Kidney capillary endothelial cell (primary cell): ENCODE results near the gene TRMT44.
"Not testable (repeated sequence)": the region's sequence is repeated elsewhere in the genome, so short reads cannot be mapped to it uniquely, and the experiment has no call there.

Source experiments
- DNase-seq: peaks from one replicate; pipeline ENCODE4 v3.0.0-alpha.2; 2018; ENCODE audit warnings: low spot score

The TRMT44 gene

DNA sequence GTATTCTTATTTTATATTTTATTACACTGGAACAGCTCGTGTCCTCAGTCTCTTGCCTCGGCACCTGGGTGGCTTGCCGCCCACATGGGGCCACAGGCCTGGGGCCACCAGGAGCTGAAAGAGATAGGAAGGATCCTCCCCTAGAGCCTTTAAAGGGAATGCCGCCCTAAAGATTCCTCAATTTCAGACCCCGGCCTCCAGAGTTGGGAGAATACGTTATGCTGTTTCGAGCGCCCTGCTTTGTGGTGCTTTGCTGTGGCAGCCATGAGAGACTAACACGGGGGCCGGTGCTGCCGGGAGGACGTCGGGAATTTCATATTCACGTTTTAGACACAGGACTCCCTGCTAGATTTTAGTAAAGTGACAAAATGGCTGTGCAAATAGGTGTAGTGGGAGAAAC is 33.3 kb upstream of the TRMT44 start:
- DNase-seq: no peak

DNA sequence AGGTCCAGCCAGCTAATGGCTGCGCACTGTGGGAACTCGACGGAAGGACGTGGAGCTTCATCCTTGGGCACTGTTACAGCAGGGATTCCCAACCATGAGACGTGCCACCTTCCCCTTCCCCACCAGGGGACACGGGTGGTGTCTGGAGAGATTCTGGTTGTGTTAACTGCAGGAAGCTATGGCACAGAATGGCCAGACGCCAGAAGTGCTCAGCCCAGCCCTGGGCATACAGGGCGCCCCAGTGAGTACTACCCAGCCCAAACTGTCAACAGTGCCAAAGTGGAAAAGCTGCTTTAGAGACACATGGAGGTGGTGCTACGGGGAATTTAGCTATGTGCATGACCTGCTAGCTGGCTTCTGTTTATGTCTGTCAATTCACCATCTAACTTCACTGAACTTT is 32.8 kb upstream of the TRMT44 start:
- no peak for DNase-seq

DNA sequence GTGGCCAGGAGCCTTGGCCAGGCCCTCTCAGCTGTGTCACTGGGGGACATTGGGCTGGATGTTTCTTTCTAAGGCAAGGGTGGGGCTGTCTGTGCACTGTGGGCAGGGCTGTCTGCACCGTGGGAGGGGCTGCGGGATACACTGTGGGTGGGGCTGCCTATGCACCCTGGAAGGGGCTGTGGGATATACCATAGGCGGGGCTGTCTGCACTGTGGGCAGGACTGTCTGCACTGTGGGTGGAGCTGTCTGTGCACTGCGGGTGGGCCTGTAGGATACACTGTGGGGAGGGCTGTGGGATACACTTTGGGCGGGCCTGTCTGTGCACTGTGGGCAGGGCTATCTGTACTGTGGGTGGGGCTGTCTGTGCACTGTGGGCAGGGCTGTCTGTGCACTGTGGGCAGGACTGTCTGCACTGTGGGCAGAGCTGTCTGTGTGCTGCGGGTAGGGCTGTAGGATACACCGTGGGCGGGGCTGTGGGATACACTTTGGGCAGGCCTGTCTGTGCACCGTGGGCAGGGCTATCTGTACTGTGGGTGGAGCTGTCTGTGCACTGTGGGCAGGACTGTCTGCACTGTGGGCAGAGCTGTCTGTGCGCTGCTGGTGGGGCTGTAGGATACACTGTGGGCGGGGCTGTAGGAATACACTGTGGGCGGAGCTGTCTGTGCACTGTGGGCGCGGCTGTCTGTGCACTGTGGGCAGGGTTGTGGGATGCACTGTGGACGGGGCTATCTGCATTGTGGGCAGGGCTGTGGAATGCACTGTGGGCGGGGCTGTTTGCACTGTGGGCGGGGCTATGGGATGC is 31.1 kb upstream of the TRMT44 start:
- DNase-seq: no peak

DNA sequence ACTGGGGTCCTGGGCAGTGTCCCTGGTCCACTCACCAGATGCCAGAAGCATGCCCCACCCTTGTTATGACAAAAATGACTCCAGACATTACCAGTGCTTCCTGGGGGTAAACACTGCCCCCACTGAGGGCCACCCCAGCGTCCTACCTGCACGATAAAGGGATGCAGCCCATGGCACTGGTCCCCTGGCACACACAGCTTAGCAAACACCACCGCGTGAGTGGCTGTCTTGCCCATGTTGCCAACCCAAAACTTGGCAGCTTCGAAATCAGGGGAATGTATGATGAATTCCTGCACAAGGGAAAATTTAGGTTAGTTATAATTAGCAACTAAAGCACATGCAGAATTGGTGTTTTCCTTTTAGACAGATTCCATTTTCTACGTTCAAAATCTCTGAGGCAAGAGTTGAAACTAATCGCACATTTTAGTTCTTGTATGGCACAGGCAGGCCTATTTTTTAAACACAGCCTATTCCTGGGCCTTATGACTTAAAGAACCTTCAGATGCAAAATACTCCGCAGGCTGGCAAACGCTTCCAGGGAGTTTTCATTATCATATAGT is 30.4 kb upstream of the TRMT44 start:
- DNase-seq: no peak

DNA sequence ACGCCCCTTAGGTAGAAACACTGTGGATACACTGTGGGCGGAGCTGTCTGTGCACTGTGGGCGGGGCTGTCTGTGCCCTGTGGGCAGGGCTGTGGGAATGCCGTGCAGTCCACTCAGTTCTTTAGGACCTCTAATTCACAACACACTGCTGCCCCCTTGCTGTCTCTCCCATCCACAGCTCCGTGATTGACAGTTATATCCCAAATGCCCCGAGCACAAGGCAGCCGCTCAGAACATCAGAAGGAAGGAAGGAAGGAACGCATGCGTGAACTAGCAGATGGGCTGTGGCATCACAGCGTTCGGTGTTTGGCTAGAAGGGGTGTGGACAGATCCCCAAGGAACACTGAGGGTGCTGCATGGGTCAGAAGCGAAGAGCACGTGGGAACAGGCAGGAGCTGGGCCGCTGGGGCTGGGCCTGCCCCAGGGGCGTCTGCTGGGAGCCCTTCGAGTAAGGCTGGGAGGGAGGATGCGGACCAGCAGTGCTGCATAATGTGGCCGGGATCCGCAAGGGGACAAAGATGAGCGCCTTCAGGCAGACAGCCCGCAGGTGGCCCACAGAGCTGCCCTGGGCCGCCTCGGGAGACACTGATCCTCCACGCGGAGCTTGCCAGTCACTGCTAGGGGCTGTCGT is 29.8 kb upstream of the TRMT44 start:
- peak; percentile 59 for DNase-seq

DNA sequence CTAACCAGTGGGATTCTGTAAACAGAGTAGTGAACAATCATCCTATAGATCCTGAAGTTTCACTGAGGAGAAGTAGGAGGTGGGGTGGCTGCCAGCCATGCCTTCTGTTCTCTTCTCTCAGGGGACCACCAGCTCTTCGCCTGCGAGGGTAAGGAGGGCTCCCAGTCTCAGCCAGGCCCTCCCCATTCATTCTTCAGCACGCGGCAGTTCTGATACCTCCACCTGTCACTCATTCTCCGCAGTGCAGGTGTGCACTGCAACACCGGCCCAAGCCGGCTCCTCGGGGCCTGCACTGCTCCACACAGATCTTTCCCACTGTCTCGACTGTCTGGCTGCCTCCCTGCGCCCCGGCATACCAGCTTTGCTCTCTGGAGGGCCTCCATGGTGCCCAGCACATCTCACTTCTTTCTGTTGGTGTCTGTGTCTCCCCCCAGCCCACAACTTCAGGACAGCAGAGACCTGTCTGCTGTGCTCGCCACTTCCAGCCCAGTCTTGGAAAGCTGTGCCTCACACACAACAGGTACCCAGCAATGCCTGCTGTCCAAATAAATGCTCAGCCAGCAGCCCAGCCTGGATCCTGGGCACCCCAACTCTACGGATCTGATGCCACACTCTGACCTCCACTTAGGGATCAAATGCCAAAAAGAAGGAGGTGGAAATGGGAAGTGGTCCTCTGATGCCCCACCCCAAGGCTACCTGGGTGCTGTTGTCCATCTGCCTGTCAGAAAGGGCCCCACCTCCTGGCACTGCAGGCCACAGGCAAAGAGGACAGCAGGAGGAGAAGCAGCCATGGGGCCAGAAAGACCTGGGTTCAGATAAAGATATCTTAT is 29.0 kb upstream of the TRMT44 start:
- DNase-seq: no peak

DNA sequence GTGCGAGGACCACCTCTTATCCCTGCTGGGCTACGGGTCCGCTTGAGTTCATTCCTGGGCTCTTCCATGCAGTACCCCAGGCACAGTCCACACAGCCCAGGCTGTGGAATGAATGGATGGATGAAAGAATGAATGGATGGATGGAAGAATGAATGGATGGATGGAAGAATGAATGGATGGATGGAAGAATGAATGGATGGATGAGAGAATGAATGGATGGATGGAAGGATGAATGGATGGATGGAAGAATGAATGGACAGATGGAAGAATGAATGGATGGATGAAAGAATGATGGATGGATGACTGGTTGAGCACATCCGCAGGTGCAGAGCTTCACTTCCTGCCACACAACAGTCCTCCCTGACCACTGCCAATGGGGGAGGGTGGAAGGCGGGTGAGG is 28.3 kb upstream of the TRMT44 start:
- no peak for DNase-seq

DNA sequence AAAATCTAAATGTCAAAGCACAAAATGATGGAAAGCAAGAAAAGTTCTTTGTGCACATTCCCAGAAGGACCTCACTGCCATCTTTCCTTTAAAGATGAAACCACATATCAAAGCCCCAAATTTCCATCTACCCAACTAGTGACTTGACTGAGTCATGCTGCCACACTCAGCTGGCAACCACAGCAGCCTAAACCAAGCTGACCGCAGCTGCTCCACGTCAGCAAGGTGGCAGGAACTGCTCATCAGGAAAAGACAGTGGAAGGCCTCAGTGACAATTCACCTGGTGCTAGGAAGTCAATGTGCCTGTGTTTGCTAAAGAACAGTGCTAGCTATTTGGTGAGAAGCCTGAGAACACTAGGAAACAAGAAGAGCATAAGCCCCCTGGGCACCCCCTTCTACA is 26.2 kb upstream of the TRMT44 start:
- no peak for DNase-seq

DNA sequence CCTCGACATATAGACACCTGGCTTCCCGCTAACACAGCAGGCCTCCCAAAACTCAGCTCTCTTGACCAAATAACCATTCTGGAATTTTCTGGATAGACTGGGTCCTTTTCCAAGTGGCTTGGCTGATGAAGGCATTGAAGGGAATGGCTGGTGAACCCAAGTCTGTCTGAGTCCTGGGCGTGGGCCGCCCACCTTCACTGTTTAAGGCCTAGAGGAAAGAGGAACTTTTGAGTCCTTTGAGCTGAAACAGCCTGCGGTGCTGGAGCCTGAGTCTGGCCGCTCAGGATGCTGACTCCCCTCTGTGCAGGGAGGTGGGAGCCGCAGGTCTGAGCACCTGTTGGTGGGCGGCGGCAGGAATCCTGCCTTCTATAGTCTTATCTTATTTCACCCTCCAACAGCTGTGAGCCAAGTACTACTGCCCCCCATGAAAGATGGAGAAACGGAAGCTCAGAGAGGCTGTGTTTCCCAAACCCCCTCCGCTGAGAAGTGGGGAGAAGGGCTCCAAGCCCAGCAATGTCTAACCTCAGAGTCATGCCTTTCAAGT is 23.4 kb upstream of the TRMT44 start:
- no peak for DNase-seq

DNA sequence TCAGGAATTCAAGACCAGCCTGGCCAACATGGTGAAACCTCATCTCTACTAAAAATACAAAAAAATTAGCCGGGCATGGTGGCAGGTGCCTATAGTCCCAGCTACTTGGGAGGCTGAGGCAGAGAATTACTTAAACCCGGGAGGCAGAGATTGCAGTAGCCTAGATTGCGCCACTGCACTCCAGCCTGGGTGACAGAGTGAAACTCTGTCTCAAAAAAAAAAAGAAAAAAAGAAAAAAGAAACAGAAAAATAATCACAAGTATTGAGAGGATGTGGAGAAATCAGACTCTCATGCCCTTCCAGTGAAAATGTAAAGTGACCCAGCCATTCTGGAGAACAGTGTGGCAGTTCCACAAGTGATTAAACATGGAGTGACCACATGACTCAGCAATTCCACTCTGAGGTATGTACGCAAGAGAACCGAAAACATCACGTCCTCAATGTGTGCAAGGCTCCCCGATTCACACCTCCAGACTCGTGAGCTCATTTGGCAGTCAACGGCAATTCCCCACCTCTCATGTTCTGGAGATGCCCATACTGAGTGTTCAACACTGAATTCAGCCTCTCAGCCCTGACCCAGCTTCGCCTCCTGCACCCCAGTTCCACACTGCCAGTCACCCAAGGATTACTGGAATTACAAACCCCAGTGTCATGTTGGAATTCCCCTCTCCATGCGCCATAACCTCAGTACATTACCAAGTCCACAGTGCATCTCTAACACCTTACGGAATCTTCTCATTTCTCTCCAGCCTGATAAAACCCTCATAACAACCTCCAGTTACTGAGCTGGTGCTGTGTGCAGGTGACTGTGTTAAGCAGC is 21.1 kb upstream of the TRMT44 start:
- no peak for DNase-seq

DNA sequence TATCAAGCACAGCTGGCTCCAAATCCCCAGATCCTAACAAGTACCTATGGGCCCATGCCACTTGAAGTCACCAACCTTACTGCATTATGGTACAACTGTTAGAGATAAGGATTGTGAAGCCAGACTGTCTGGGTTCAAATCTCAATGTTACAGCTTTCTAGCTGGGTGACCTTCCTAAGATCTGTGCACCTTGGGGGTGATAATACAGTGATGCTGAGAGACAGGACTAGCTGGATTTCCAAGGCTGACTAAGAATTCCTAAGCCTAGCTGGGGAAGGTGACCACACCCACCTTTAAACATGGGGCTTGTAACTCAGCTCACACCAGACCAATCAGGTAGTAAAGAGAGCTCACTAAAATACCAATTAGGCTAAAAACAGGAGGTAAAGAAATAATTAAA is 20.4 kb upstream of the TRMT44 start:
- not testable (repeated sequence) for DNase-seq

DNA sequence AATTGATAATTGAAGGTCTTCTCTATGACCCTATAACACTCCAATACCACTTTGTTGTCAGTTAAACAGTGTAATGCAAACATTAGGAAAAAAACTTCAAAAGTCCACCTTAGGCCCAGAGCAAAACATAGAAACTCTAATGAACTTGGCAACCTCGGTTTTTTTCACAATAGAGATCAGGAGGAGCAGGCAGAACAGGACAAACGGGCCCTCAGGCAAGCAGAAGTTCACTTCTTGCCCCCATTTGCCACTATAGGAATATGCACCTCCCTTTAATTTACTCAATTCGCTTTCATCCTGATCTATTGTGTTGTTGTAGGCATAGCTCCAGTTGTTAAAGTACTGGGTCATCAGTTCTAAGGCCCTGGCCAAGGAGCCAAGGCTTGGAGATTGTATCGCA is 18.2 kb upstream of the TRMT44 start:
- no peak for DNase-seq

DNA sequence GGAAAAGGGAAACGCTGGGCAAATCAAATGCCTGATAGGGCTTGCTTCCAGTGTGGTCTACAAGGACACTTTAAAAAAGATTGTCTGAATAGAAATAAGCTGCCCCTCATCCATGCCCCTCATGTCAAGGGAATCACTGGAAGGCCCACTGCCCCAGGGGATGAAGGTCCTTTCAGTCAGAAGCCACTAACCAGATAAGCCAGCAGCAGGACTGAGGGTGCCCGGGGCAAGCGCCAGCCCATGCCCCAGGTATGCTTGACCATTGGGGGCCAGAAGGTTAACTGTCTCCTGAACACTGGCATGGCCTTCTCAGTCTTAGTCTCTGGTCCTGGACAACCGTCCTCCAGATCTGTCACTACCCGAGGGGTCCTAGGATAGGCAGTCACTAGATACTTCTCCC is 17.8 kb upstream of the TRMT44 start:
- DNase-seq: no peak

DNA sequence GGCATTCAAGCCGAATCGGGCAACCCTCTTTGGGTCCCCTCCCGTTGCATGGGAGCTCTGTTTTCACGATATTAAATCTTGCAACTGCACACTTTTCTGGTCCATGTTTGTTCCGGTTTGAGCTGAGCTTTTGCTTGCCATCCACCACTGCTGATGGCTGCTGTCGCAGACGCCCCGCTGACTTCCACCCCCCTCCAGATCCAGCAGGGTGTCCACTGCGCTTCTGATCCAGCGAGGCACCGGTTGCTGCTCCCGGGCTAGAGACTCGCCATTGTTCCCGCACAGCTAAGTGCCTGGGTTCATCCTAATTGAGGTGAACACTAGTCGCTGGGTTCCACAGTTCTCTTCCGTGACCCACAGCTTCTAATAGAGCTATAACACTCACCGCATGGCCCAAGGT is 13.3 kb upstream of the TRMT44 start:
- no peak for DNase-seq

DNA sequence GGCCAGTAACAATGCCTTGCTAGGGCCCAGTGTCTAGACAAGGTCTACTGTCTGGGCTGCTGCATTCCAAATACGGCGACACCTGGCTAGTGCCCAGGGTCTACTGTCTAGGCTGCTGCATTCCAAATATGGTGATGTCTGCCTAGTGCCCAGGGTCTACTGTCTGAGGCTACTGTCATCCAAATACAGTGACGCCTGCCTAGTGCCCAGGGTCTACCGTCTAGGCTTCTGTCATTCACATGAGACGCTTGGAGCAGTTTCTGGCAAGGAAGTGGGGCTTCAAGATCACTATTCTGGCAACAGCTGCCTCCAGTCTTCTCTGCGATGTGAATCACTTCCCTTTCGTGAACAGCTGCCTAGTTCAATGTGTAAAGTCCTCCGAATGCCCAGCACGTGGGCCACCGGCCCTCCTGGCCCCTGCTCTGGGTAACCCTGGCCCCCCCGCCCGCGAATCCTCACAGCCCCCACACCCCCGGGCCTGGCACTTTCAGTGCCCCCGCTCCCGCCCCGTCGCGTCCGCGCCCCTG is 12.8 kb upstream of the TRMT44 start:
- peak; percentile 39 for DNase-seq

DNA sequence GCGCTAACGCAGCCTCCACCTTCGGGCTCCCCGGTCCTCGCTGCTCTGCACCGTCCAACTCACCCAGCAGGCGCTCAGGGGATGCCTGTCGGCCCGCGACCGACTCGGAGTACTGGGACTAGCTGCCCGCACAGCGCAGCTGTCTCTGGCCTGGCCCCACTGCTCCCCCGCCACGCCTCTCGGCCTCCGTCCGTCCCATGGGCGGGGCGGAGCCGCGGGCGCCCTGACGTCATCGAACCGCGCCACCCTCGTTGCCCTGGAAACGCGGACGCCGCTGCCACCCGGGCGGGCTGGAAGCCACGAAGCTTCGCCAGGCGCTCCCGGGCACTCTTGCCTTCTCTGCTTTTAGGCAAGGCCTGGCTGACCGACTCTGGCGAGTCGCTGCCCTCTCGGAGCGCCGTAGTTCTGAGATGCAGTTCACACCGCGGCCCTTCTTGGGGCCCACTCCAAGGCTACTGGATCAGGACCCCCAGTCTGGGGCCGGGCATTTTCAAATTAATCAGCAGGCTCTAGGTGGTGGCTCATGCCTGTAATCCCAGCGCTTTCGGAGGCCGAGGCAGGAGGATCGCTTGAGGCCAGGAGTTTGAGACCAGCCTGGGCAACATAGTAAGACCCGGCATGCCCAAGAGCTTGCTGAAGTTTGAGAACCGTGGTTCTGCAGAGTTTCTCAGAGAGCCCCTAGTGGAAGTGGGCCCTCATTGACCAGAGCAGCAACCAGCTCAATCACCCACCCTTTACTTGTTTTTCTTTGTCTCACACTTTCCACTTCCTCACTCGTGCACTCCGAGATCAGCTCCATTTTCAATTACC is 12.1 kb upstream of the TRMT44 start:
- DNase-seq: peak; percentile 79

DNA sequence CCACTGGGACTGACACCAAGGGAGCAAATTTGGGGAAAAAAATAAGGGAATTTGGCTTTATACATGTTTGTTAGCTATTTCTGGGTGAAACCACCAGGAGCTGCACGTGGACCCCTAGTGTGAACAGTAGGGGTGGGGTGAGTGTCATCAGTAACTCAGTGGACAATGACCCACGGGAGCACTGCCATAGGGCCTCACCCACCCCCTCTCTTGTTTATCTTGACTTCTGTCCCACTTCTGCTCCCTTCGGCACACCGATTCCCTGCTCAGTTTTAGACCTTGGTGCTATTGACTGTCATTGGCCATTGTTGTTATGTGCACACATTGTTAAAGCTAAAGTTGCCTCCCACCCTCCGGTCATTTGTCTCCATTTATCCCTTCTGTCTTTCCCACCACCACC is 9.0 kb upstream of the TRMT44 start:
- no peak for DNase-seq

DNA sequence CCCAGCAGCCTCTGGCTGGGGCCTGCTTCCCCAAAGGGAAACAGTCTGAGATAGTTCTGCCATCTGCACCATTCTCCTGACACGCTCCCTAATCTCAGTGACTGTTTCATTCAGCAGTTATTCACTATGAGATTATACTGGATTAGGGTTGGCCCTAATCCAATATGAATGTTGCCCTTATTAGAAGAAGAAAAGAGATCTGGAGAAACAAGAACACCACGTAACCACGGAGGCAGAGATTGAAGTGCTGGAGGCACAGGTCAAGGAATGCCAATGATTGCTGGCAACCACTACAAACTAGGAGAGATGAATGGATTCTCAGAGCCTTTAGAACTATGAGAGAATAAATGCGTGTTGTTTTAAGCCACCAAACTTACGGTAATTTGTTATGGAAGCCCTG is 7.4 kb upstream of the TRMT44 start:
- no peak for DNase-seq

DNA sequence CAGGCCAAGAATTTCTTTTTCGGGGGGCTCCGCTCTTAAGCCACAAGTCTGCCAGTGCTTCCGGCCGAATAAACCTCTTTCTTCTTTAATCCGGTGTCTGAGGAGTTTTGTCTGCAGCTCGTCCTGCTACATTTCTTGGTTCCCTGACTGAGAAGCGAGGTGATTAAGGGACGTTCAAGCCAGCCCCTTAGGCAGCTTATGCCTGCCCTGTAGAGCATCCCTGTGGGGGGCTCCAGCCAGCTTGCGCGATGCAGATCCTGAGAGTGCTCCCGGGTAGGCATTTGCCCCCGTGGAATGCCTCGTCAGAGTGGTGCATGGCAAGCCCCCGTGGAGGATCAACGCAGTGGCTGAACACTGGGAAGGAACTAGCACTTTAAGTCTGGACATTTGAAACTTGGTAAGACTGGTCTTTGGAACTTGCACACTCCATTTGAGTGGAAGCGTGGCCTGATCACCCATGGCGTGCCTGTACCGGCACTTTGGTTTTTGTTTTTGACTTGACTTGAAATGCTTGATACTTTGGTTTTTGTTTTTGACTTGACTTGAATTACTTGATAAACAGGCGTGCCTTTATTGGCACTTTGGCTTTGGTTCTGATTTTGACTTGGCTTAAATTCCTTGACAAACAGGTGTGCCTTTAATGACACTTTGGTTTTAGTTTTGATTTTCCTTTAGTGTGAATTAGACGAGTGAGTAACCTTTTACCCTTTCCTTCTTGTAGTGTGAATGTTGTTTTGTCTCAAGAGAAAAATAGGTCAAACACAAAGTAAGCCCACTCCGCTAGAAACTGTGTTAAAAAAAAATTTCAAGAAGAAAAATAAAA is 6.1 kb upstream of the TRMT44 start:
- DNase-seq: no peak
